Mesothelial cell of epicardium (in vitro differentiated cells): ENCODE measurements around the gene GPR143. TPM values are rescaled to one million over a fixed set of nuclear protein-coding genes. Genes with fewer than 3 reads are reported as not detected.
"Not testable (repeated sequence)": the region's sequence is repeated elsewhere in the genome, so short reads cannot be mapped to it uniquely, and the experiment has no call there.

ENCODE experiments used
- DNase-seq, 2 experiments: peaks; one replicate each; pipeline ENCODE4 v3.0.0; 2021; ENCODE audit warnings: low spot score in 2 of 2; ENCODE audit not compliant: unreplicated experiment in 2 of 2
- H3K27ac Mint-ChIP-seq: 2 replicates; pipeline ENCODE4 v1.8.0; 2021; ENCODE audit warnings: mixed read lengths
- H3K27me3 Mint-ChIP-seq: 2 replicates; pipeline ENCODE4 v1.8.0; 2021; ENCODE audit warnings: low read depth, mixed read lengths
- H3K36me3 Mint-ChIP-seq: 2 replicates; pipeline ENCODE4 v1.8.0; 2021; ENCODE audit warnings: mixed read lengths
- H3K4me1 Mint-ChIP-seq: 2 replicates; pipeline ENCODE4 v1.8.0; 2021; ENCODE audit warnings: mixed read lengths
- H3K4me3 Mint-ChIP-seq: 2 replicates; pipeline ENCODE4 v1.8.0; 2021; ENCODE audit warnings: mild to moderate bottlenecking, moderate library complexity, mixed read lengths
- H3K9me3 Mint-ChIP-seq: 2 replicates; pipeline ENCODE4 v1.8.0; 2021; ENCODE audit warnings: mixed read lengths
- total RNA-seq: library from RNA; stranded (reverse); gene quantifications from 3 replicates; pipeline ENCODE4 v1.2.1, GENCODE V29; 2021
- TF ChIP-seq, protein P1 (sequence below): fragments of 200-600 bp; sonication (generic); IDR thresholded peaks from one replicate; pipeline ENCODE4 v1.5.0; 2021; ENCODE audit warnings: antibody characterized with exemption; ENCODE audit not compliant: unreplicated experiment

The GPR143 gene
- 6.4 to 7.7 TPM (median 7.3 TPM) in 3 replicates for total RNA-seq

DNA sequence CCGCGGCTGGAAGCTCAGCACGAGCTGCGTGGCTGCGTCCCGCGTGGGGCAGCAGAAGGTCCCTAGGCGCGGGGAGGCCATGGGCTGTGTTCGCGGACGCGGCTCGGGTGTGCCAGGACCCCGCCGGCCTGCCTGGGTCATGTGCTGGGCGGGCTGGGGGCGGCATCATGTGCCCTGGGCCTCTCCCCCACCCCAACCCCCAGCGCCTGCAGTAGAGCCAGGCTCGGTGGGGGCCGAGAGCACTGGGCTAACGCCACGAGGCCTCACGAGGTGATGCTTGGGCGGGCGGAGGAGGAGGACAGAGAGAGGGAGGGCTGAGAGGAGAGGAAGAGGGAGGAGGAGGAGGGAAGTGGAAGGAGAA is at the start of gene GPR143:
GPR143 (minus strand) TSS at position 111 of the 361 bp plus-strand sequence; CDS start at position 81, 30 bp downstream.
- peak within 1 kb of the TSS; percentile 55 for H3K4me3 Mint-ChIP-seq
- H3K36me3 Mint-ChIP-seq = peaks cover 2% of the 10 kb centered on the region
- H3K9me3 Mint-ChIP-seq = peaks cover 20% of the 10 kb centered on the region
- H3K4me1 Mint-ChIP-seq = peaks cover 5% of the 10 kb centered on the region
- H3K27ac Mint-ChIP-seq = no peak within 1 kb of the TSS
- no peak for DNase-seq
- TF ChIP-seq, protein P1, sequence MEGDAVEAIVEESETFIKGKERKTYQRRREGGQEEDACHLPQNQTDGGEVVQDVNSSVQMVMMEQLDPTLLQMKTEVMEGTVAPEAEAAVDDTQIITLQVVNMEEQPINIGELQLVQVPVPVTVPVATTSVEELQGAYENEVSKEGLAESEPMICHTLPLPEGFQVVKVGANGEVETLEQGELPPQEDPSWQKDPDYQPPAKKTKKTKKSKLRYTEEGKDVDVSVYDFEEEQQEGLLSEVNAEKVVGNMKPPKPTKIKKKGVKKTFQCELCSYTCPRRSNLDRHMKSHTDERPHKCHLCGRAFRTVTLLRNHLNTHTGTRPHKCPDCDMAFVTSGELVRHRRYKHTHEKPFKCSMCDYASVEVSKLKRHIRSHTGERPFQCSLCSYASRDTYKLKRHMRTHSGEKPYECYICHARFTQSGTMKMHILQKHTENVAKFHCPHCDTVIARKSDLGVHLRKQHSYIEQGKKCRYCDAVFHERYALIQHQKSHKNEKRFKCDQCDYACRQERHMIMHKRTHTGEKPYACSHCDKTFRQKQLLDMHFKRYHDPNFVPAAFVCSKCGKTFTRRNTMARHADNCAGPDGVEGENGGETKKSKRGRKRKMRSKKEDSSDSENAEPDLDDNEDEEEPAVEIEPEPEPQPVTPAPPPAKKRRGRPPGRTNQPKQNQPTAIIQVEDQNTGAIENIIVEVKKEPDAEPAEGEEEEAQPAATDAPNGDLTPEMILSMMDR = no peak
- H3K27me3 Mint-ChIP-seq = no peaks in the 10 kb centered on the region

DNA sequence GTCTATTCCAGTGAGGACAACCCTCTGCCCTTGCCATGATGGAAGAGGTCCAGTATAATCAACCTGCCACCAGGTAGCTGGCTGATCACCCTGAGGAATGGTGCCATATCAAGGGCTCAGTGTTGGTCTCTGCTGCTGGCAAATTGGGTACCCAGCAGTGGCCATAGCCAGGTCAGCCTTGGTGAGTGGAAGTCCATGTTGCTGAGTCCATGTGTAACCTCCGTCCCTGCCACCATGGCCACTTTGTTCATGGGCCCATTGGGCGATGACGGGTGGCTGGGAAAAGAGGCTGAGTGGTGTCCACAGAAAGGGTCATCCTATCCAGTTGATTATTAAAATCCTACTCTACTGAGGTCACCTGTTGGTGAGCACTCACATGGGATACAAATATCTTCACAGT is 45.4 kb upstream of the GPR143 start:
- H3K27ac Mint-ChIP-seq, H3K4me3 Mint-ChIP-seq, H3K27me3 Mint-ChIP-seq, DNase-seq, H3K4me1 Mint-ChIP-seq, H3K36me3 Mint-ChIP-seq: not testable (repeated sequence)
- H3K9me3 Mint-ChIP-seq = peaks cover 27% of the 10 kb centered on the region

DNA sequence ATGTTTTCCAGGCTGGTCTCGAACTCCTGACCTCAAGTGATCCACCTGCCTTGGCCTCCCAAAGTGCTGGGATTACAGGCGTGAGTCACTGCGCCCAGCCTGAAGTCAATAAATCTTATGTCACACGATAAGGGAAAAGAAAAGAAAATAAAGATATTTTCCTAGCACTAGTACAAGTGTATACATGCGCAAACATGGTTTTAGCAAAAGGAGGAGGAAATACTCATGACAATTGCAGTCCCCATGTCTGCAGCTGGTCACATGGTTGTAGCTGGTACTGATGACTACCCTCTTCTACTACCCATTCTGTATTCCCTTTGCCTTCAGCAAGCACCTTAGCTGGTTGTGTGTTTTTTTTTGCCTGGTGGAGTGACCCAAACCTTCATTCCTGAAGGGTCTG is 44.2 kb upstream of the GPR143 start:
- H3K27ac Mint-ChIP-seq, H3K27me3 Mint-ChIP-seq, H3K4me1 Mint-ChIP-seq, H3K4me3 Mint-ChIP-seq, H3K36me3 Mint-ChIP-seq, DNase-seq: not testable (repeated sequence)
- peaks cover 19% of the 10 kb centered on the region for H3K9me3 Mint-ChIP-seq

DNA sequence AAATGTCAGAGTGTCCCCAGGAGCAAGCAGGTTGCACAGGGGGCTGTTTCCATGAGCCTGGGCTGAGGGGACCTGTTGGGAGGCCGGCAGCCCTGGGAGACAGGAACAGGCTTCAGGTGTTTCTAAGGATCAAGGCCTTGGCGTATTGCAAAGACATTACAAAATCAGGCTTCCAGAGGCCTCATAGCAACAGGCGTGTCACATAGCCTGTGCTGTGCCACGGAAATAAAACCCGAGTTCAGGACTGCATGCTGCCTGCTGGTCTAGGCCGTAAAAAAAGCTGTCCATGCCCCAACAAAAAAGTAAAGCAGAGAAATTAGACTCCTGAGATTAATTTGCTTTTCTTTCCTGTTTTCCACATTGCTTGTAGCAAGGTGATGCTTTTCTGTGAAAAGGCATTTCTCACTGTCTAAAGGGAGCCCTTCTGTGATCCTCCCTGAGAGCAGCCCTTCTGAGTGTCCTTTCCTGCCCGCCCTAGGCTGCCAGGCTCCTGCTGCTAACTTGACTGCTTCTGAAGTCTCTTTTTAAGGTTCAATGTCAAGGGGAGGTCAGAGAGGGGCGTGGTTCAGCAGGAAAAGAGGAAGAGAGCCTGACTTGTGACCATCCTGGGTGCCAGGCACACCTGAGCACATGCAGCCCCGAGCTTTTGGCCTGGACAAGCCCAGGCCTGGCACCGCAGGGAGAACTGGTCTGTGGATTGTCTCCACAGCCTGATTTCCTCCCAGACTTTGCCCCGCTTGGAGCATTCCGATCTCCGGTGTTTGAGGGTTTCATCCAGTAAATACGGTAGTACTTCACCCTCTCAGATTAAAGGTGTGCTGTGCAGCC is 41.9 kb upstream of the GPR143 start:
- TF ChIP-seq, protein P1 = no peak
- Mint-ChIP-seq H3K9me3 (peaks cover 10% of the 10 kb centered on the region), H3K4me1 (peaks cover 4% of the 10 kb centered on the region), H3K4me3 (no peak overlapping the region), H3K36me3 (peaks cover 7% of the 10 kb centered on the region), H3K27me3 (no peaks in the 10 kb centered on the region), H3K27ac (no peak overlapping the region)
- no peak for DNase-seq

DNA sequence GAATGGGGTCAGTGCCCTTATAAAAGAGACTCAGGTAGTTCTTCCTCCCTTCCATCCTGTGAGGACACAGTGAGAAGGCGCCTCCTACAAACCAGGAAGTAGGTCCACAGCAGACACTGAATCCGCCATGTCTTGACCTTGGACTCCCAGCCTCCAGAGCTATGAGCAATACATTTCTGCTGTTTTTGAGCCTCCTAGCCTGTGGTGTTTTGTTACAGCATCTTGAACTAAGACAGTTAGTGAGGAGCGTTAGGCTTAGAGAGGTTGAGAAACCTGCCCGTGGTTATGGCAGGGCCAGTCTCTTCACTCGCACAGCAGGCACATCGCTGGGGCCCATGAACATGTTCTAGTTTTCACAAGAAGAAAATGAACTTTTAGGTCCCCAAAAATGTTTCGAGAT is 40.3 kb upstream of the GPR143 start:
- H3K27ac Mint-ChIP-seq = no peak overlapping the region
- no peak for DNase-seq
- peaks cover 10% of the 10 kb centered on the region for H3K9me3 Mint-ChIP-seq
- no peaks in the 10 kb centered on the region for H3K27me3 Mint-ChIP-seq
- TF ChIP-seq, protein P1 = no peak
- no peak overlapping the region for H3K4me3 Mint-ChIP-seq
- peaks cover 7% of the 10 kb centered on the region for H3K36me3 Mint-ChIP-seq
- peaks cover 4% of the 10 kb centered on the region for H3K4me1 Mint-ChIP-seq

DNA sequence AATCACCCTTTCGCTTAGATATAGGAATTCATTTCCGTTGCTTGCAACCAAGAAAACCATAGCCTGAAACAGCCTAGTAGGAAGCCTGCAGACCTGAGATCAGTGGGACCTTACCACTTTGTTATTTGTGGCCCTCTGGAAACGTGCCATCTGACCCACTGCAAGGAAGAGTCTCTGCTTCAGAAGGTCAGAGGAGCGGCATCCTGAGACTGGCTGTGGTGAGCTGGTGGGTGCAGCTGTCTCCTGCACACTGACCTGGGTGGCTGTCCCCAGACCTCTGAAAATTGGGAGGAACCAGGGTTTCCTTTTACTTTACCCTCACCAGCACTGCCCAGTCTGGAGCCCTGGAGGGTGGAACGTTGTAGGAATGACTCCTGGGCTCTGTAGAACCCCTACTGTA is 38.8 kb upstream of the GPR143 start:
- no peaks in the 10 kb centered on the region for H3K27me3 Mint-ChIP-seq
- no peak for DNase-seq

More for the DNA sequence above, 38.8 kb upstream of the GPR143 start:
- TF ChIP-seq, protein P1 = no peak
- Mint-ChIP-seq H3K36me3 (peaks cover 14% of the 10 kb centered on the region), H3K4me3 (no peak overlapping the region), H3K9me3 (peaks cover 16% of the 10 kb centered on the region), H3K4me1 (peaks cover 4% of the 10 kb centered on the region), H3K27ac (no peak overlapping the region)
